GM23248 (cell line): ENCODE data around the gene FAM50B.

Experiments
- EZH2 ChIP-seq: fragments of 200-600 bp; sonication (generic); IDR thresholded peaks from 2 replicates; pipeline ENCODE4 v1.6.1; 2018; ENCODE audit warnings: antibody characterized with exemption, mild to moderate bottlenecking; ENCODE audit not compliant: insufficient read depth, poor library complexity, severe bottlenecking
- EZH2phosphoT487 ChIP-seq: fragments of 200-600 bp; sonication (generic); IDR thresholded peaks from 2 replicates; pipeline ENCODE4 v1.6.1; 2018; ENCODE audit warnings: antibody characterized with exemption, moderate library complexity, mild to moderate bottlenecking, low read depth; ENCODE audit not compliant: insufficient read depth

- TF ChIP-seq EZH2, result no peak
- TF ChIP-seq EZH2phosphoT487, result no peak
Observed at GRCh38 chr6:3809982-3810381, 39.2 kb upstream of the FAM50B start.
